Measurements from ENCODE around the gene EMID1.
"Not testable (repeated sequence)": the region's sequence is repeated elsewhere in the genome, so short reads cannot be mapped to it uniquely, and the experiment has no call there.

EMID1 gene

GRCh38 chr22:29217827-29218757 is 12.4 kb downstream of the EMID1 start:
- no peak overlapping the region for H3K4me3 ChIP-seq (replicated peaks; ENCODE audit: low read depth, low read length)
- no peak for TF ChIP-seq CTCF (IDR thresholded peaks at IDR 0.05; ENCODE audit: insufficient read depth, low read length, poor library complexity, severe bottlenecking)
- no peak for DNase-seq (ENCODE audit: extremely low read depth, insufficient read length)
- no peaks in the 10 kb centered on the region for H3K27me3 ChIP-seq (replicated peaks; ENCODE audit: control insufficient read depth, insufficient read depth, low read length)
- H3K36me3 ChIP-seq (ENCODE audit: control insufficient read depth, insufficient read depth, low read length), result peaks cover 3% of the 10 kb centered on the region

DNA sequence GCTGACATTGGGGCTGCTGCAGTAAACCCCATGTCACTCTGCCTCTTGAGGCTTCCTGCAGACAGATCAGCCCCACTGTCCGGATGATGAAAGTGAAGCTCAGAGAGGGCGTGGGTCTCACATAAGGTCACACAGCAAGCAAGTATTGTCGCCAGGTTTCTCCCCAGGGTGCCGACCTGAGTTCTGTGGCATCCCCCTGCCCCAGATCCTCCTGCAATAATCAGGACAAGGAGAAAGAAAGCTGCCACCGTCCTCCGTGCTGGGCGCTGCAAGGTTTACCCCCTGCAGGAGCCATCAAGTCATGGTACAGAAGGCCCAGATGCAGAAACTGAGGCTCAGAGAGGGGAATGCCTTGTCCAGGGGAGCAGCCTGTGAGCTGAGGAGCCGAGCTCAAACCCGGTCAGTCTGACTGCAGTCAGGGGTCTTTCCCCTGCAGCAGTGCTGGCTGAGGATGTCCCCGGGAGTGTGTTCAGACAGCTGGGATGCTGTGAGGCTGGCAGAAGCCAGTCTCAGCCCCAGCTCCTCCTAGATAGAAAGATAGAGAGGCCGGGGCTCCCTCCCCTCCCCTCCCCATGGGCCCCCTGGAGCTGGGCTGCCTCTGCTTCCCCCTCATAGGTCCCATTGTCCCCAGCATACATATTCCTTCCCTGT is 13.2 kb downstream of the EMID1 start:
- H3K27me3 ChIP-seq (replicated peaks; ENCODE audit: control insufficient read depth, insufficient read depth, low read length), result no peaks in the 10 kb centered on the region
- TF ChIP-seq CTCF (IDR thresholded peaks at IDR 0.05; ENCODE audit: insufficient read depth, low read length, poor library complexity, severe bottlenecking), result no peak
- DNase-seq (ENCODE audit: extremely low read depth, insufficient read length), result no peak
- peaks cover 3% of the 10 kb centered on the region for H3K36me3 ChIP-seq (ENCODE audit: control insufficient read depth, insufficient read depth, low read length)
- H3K4me3 ChIP-seq (replicated peaks; ENCODE audit: low read depth, low read length), result no peak overlapping the region

- not testable (repeated sequence) for H3K27me3 ChIP-seq (replicated peaks; ENCODE audit: control insufficient read depth, insufficient read depth, low read length); DNase-seq (ENCODE audit: extremely low read depth, insufficient read length)
Measured at GRCh38 chr22:29219409-29219782, 13.7 kb downstream of the EMID1 start.

DNA sequence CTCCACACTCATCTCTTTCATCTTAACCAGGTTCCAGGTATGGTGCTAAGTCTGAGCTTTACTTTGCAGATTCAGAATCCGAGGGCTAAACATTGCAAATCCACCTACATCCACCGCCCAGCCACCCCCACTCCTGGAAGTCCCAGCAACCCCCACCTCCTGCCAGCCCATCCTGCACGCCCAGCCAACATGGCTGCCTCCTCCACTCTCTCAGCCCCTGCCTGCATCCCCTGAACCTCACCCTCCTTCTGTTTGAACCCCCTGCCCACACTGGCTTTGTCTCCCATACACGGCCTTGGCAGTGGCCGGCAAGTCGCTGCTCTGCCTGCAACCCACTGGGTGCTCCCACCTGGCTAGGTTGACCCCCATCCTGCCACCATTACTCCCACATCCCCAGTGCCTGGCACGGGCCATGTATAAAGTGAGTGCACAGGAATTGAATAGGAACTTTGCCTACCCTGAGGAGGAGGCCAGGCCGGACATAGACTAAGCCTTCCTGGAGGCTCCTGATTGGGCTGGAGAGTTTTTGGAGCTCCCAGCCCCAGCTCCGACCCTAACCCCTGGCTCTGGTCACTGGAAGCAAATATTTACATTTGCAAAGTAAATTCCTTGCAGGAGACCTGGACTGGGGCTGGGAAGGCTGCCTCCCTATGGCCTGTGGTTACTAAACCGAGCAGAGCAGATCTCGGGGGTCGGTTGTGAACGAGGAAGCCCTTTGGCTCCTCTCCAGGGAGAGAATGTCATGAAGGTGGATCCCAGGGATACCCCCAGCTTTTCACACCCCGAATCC is 14.4 kb downstream of the EMID1 start:
- DNase-seq (ENCODE audit: extremely low read depth, insufficient read length), result no peak
- no peaks in the 10 kb centered on the region for H3K27me3 ChIP-seq (replicated peaks; ENCODE audit: control insufficient read depth, insufficient read depth, low read length)
- no peaks in the 10 kb centered on the region; the same call in none of the 2 replicates for H3K36me3 ChIP-seq (ENCODE audit: control insufficient read depth, insufficient read depth, low read length)
- no peak for TF ChIP-seq CTCF (IDR thresholded peaks at IDR 0.05; ENCODE audit: insufficient read depth, low read length, poor library complexity, severe bottlenecking)
- H3K4me3 ChIP-seq (replicated peaks; ENCODE audit: low read depth, low read length), result no peak overlapping the region

More at GRCh38 chr22:29219409-29219782, 13.7 kb downstream of the EMID1 start:
- not testable (repeated sequence) for H3K36me3 ChIP-seq (ENCODE audit: control insufficient read depth, insufficient read depth, low read length); H3K4me3 ChIP-seq (replicated peaks; ENCODE audit: low read depth, low read length)

DNA sequence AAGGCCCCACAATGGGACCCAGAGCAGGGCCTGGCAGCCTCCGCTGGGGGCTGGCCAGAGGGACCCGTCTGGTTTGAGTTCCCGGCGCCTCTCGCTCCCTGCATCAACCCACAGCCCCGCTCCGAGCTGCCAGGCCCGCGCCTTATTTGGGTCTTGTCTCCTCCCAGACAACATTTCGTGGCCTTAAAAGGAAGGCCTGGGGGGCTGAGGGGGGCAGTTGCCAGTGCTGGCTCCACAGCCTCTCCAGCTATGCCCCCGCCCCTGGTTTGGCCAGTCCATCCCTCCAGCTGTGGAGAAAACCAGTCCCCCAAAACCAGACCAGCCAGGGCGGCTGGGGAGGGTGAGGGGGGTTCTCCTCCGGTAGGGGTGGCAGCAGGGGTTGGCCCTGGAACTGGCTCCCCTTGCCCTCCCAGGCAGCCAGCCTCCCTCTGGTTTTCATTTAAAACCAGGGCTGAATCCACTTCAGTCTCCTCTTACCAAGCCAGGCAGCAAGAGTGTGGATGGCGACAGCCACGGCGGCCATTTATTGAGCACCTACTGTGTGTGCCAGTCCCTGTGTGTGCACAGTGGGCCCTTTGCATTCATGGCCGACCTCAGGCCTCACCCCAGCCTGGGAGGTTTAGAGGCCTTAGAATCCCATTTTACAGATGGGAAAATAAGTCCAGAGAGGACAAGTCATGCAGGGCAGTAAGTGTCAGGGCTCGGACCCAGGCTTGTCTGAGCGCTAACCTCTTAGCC is 18.6 kb downstream of the EMID1 start:
- Histone ChIP-seq H3K36me3 (ENCODE audit: control insufficient read depth, insufficient read depth, low read length) (no peaks in the 10 kb centered on the region), H3K27me3 (replicated peaks; ENCODE audit: control insufficient read depth, insufficient read depth, low read length) (no peaks in the 10 kb centered on the region), H3K4me3 (replicated peaks; ENCODE audit: low read depth, low read length) (no peak overlapping the region)
- DNase-seq (ENCODE audit: extremely low read depth, insufficient read length), result no peak
- TF ChIP-seq CTCF (IDR thresholded peaks at IDR 0.05; ENCODE audit: insufficient read depth, low read length, poor library complexity, severe bottlenecking), result no peak
